ENCODE measurements around the gene MSL1.

MSL1 gene

GRCh38 chr17:40103071-40103661 is 18.6 kb upstream of the MSL1 start:
- DNase-seq (ENCODE audit: low read depth, low spot score): no peak
- H3K27ac ChIP-seq: no peak overlapping the region

- no peak for DNase-seq (ENCODE audit: low read depth, low spot score)
- H3K27ac ChIP-seq: no peak overlapping the region
These were observed 18.1 kb upstream of the MSL1 start for GRCh38 chr17:40103688-40104087.

- DNase-seq (ENCODE audit: low read depth, low spot score): peak; percentile 64
- H3K27ac ChIP-seq: peak overlapping the region; percentile 47
These were observed 16.9 kb upstream of the MSL1 start for GRCh38 chr17:40104594-40105486.

GRCh38 chr17:40105861-40106759 is 15.7 kb upstream of the MSL1 start:
- H3K27ac ChIP-seq: no peak overlapping the region

GRCh38 chr17:40106760-40107521 is 14.8 kb upstream of the MSL1 start:
- no peak overlapping the region for H3K27ac ChIP-seq
- no peak for DNase-seq (ENCODE audit: low read depth, low spot score)

More at GRCh38 chr17:40105861-40106759, 15.7 kb upstream of the MSL1 start:
- DNase-seq (ENCODE audit: low read depth, low spot score): no peak

- DNase-seq (ENCODE audit: low read depth, low spot score): no peak
- peak overlapping the region; percentile 49 for H3K27ac ChIP-seq
These were observed 14.1 kb upstream of the MSL1 start for GRCh38 chr17:40107522-40108174.

- no peak for DNase-seq (ENCODE audit: low read depth, low spot score)
- peak overlapping the region; percentile 49 for H3K27ac ChIP-seq
These were observed 12.6 kb upstream of the MSL1 start for GRCh38 chr17:40108970-40109824.

GRCh38 chr17:40110026-40110845 is 11.5 kb upstream of the MSL1 start:
- no peak for DNase-seq (ENCODE audit: low read depth, low spot score)
- H3K27ac ChIP-seq: peak overlapping the region; percentile 82

- no peak for DNase-seq (ENCODE audit: low read depth, low spot score)
- peak overlapping the region; percentile 82 for H3K27ac ChIP-seq
These were observed 10.3 kb upstream of the MSL1 start for GRCh38 chr17:40111221-40112128.

GRCh38 chr17:40112191-40112711 is 9.5 kb upstream of the MSL1 start:
- peak overlapping the region; percentile 82 for H3K27ac ChIP-seq
- DNase-seq (ENCODE audit: low read depth, low spot score): no peak

GRCh38 chr17:40112718-40113109 is 9.1 kb upstream of the MSL1 start:
- H3K27ac ChIP-seq: peak overlapping the region; percentile 82
- no peak for DNase-seq (ENCODE audit: low read depth, low spot score)

- peak; percentile 77 for DNase-seq (ENCODE audit: low read depth, low spot score)
- peak overlapping the region; percentile 82 for H3K27ac ChIP-seq
These were observed 8.5 kb upstream of the MSL1 start for GRCh38 chr17:40113110-40113906.

GRCh38 chr17:40113907-40114245 is 7.9 kb upstream of the MSL1 start:
- no peak for DNase-seq (ENCODE audit: low read depth, low spot score)
- peak overlapping the region; percentile 82 for H3K27ac ChIP-seq

GRCh38 chr17:40115101-40115436 is 6.7 kb upstream of the MSL1 start:
- H3K27ac ChIP-seq: no peak overlapping the region
- no peak for DNase-seq (ENCODE audit: low read depth, low spot score)

- DNase-seq (ENCODE audit: low read depth, low spot score): no peak
- peak overlapping the region; percentile 79 for H3K27ac ChIP-seq
These were observed 596 bp downstream of the MSL1 start for GRCh38 chr17:40122136-40122998.

All from epithelial cell of prostate (primary cell).